ENCODE results near the gene FOSL2. TPM values are rescaled to one million over a fixed set of nuclear protein-coding genes. Genes with fewer than 3 reads are reported as not detected.
A peak's percentile ranks its signal among the peaks of the same experiment; 100 is the strongest.

Gene FOSL2
- total RNA-seq, 1 experiment from 2014 or later: 34.2 TPM

DNA sequence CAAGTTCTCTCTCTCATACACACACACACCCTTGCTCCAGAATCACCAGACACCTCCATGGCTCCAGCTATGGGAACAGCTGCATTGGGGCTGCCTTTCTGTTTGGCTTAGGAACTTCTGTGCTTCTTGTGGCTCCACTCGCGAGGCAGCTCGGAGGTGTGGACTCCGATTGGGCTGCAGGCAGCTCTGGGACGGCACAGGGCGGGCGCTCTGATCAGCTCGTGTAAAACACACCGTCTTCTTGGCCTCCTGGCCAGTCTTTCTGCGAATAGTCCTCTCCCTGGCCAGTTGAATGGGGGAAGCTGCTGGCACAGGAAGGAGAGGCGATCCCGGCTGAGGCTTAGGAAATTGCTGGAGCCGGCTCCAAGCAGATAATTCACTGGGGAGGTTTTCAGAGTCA, 22.4 kb downstream of the FOSL2 start:
- Histone ChIP-seq H3K9ac (ENCODE audit: low read length) (no peak overlapping the region), H3K27me3 (ENCODE audit: low read length) (no peaks in the 10 kb centered on the region), H4K20me1 (ENCODE audit: low read length) (peaks cover 4% of the 10 kb centered on the region; the same call in 1 of the 2 replicates), H3K4me3 (ENCODE audit: low read length) (no peak overlapping the region), H3K4me2 (ENCODE audit: low read length) (no peak overlapping the region), H3F3A (ENCODE audit: low read length, unreplicated experiment) (peaks cover 5% of the 10 kb centered on the region), H3K4me1 (ENCODE audit: insufficient read depth, low read length) (no peaks in the 10 kb centered on the region), H3K9me2 (replicated peaks; ENCODE audit: low read length) (no peaks in the 10 kb centered on the region), H3K79me2 (ENCODE audit: low read length) (0 out of 2 replicates have a peak, but pooled peaks cover 3% of the 10 kb centered on the region), H3K36me3 (ENCODE audit: low read depth, low read length) (peaks cover 45% of the 10 kb centered on the region), H2AFZ (ENCODE audit: low read length) (no peak overlapping the region), H3K9me3 (ENCODE audit: low read length) (no peaks in the 10 kb centered on the region), H3K27ac (ENCODE audit: low read length) (no peak overlapping the region)
- ChIA-PET POLR2A (ENCODE audit: unreplicated experiment) (no interaction called here), CTCF (no interaction called here)
- DNase-seq (no peak), ATAC-seq (no peak)
- TF ChIP-seq EZH2phosphoT487 (IDR thresholded peaks at IDR 0.05; ENCODE audit: borderline replicate concordance, low read length): no peak
- TF ChIP-seq, protein P1, sequence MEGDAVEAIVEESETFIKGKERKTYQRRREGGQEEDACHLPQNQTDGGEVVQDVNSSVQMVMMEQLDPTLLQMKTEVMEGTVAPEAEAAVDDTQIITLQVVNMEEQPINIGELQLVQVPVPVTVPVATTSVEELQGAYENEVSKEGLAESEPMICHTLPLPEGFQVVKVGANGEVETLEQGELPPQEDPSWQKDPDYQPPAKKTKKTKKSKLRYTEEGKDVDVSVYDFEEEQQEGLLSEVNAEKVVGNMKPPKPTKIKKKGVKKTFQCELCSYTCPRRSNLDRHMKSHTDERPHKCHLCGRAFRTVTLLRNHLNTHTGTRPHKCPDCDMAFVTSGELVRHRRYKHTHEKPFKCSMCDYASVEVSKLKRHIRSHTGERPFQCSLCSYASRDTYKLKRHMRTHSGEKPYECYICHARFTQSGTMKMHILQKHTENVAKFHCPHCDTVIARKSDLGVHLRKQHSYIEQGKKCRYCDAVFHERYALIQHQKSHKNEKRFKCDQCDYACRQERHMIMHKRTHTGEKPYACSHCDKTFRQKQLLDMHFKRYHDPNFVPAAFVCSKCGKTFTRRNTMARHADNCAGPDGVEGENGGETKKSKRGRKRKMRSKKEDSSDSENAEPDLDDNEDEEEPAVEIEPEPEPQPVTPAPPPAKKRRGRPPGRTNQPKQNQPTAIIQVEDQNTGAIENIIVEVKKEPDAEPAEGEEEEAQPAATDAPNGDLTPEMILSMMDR (conservative IDR thresholded peaks at IDR 0.05; ENCODE audit: low read depth, low read length): no peak
- no peak for TF ChIP-seq EZH2 (IDR thresholded peaks at IDR 0.05; ENCODE audit: low read length, unreplicated experiment)
- intact Hi-C loops (cut with micrococcal nuclease): no loop called here
- no TSS peak for BruUV-seq (replicated peaks)

DNA sequence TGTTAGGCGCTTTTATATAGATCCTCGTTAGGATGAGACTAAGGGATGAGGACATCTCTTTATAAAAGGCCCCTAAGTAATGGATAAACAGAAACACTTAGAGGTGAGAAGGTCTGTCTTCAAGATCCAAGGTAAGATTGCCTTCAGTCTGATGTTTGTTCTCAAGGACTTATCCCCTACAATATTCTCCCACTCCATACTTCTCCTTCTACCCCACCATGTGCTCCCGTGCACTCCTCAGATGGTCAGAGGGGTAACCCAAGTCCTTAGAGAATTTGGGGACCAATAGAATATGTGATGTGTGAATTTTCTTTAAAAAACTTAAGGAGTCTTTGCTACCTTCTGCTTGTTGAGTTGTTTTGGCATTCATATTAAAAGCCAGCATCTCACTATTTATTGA, 23.1 kb downstream of the FOSL2 start:
- H3K9me3 ChIP-seq (ENCODE audit: low read length): no peaks in the 10 kb centered on the region
- H3K36me3 ChIP-seq (ENCODE audit: low read depth, low read length): peaks cover 40% of the 10 kb centered on the region
- H3K9me2 ChIP-seq (replicated peaks; ENCODE audit: low read length): no peaks in the 10 kb centered on the region
- H2AFZ ChIP-seq (ENCODE audit: low read length): no peak overlapping the region
- H3K4me1 ChIP-seq (ENCODE audit: insufficient read depth, low read length): no peaks in the 10 kb centered on the region
- TF ChIP-seq, protein P1 (conservative IDR thresholded peaks at IDR 0.05; ENCODE audit: low read depth, low read length): no peak
- H3K79me2 ChIP-seq (ENCODE audit: low read length): 0 out of 2 replicates have a peak, but pooled peaks cover 3% of the 10 kb centered on the region
- ChIA-PET POLR2A (ENCODE audit: unreplicated experiment) (no interaction called here), CTCF (no interaction called here)
- H3K9ac ChIP-seq (ENCODE audit: low read length): no peak overlapping the region
- no peaks in the 10 kb centered on the region for H3K27me3 ChIP-seq (ENCODE audit: low read length)
- BruUV-seq (replicated peaks): TSS peak; percentile 10
- intact Hi-C loops (cut with micrococcal nuclease): no loop called here
- H4K20me1 ChIP-seq (ENCODE audit: low read length): peaks cover 4% of the 10 kb centered on the region; the same call in 1 of the 2 replicates
- DNase-seq (no peak), ATAC-seq (no peak)
- H3K27ac ChIP-seq (ENCODE audit: low read length): no peak overlapping the region
- H3K4me3 ChIP-seq (ENCODE audit: low read length): no peak overlapping the region
- H3K4me2 ChIP-seq (ENCODE audit: low read length): no peak overlapping the region
- peaks cover 5% of the 10 kb centered on the region for H3F3A ChIP-seq (ENCODE audit: low read length, unreplicated experiment)

DNA sequence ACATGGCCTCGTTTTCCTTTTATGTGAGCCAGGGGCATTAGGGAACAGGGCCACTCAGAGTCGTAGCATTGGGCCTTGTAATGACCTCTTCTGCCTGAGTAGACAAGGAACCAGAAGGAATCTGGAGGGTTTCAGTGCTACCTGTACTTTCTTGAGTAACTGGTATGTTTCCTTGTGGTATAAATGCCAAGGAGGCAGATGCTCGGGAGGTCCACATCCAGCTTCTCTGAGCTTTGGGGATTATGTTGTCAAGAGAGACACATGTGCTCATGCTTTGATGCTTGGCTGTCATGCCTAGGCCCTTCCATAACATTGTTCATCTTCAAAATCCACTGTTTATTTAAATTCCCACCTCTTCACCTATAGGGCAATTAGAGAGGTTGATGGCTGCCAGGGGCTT, 26.3 kb downstream of the FOSL2 start:
- intact Hi-C loops (cut with micrococcal nuclease): no loop called here
- CTCF ChIA-PET: no interaction called here
- no peak for TF ChIP-seq EZH2 (IDR thresholded peaks at IDR 0.05; ENCODE audit: low read length, unreplicated experiment)
- TF ChIP-seq, protein P1 (conservative IDR thresholded peaks at IDR 0.05; ENCODE audit: low read depth, low read length): no peak
- TF ChIP-seq EZH2phosphoT487 (IDR thresholded peaks at IDR 0.05; ENCODE audit: borderline replicate concordance, low read length): no peak

More for the DNA sequence above, 26.3 kb downstream of the FOSL2 start:
- Histone ChIP-seq H3K36me3 (ENCODE audit: low read depth, low read length) (peaks cover 15% of the 10 kb centered on the region; the same call in 1 of the 2 replicates), H4K20me1 (ENCODE audit: low read length) (peaks cover 4% of the 10 kb centered on the region; the same call in 1 of the 2 replicates), H3K79me2 (ENCODE audit: low read length) (0 out of 2 replicates have a peak, but pooled peaks cover 3% of the 10 kb centered on the region), H3K9me2 (replicated peaks; ENCODE audit: low read length) (no peaks in the 10 kb centered on the region), H3K4me2 (ENCODE audit: low read length) (no peak overlapping the region), H3K9me3 (ENCODE audit: low read length) (no peaks in the 10 kb centered on the region), H3K4me3 (ENCODE audit: low read length) (no peak overlapping the region), H2AFZ (ENCODE audit: low read length) (no peak overlapping the region), H3K27ac (ENCODE audit: low read length) (no peak overlapping the region), H3K27me3 (ENCODE audit: low read length) (no peaks in the 10 kb centered on the region), H3K9ac (ENCODE audit: low read length) (no peak overlapping the region), H3F3A (ENCODE audit: low read length, unreplicated experiment) (peaks cover 5% of the 10 kb centered on the region), H3K4me1 (ENCODE audit: insufficient read depth, low read length) (no peaks in the 10 kb centered on the region)
- POLR2A ChIA-PET (ENCODE audit: unreplicated experiment): no interaction called here
- ATAC-seq: no peak
- BruUV-seq (replicated peaks): no TSS peak
- DNase-seq: no peak

Measured in PC-3 (cell line).